OCI-LY3 (cell line): ENCODE measurements around the gene BANP.
A peak's percentile ranks its signal among the peaks of the same experiment; 100 is the strongest.

Source experiments
- H2AFZ ChIP-seq: fragments of 200-600, 300-600 bp; shearing (Covaris generic); 2 replicates; pipeline ENCODE4 v1.6.0; 2014; ENCODE audit warnings: antibody characterized with exemption, low read depth, low read length
- H3K27ac ChIP-seq: fragments of 200-600, 300-600 bp; sonication (generic); 2 replicates; pipeline ENCODE4 v1.5.1; 2014; ENCODE audit warnings: mild to moderate bottlenecking, low read length, moderate library complexity, mixed read lengths
- H3K27me3 ChIP-seq: fragments of 200-600, 300-600 bp; sonication (generic); 2 replicates; pipeline ENCODE4 v1.6.1; 2014; ENCODE audit warnings: low read depth, low read length, mixed read lengths
- H3K36me3 ChIP-seq: fragments of 200-600, 300-600 bp; sonication (generic); replicated peaks from 2 replicates; pipeline ENCODE3; 2014; ENCODE audit warnings: low read depth, low read length, mixed read lengths
- H3K4me1 ChIP-seq: fragments of 300-600, 200-600 bp; sonication (generic); 2 replicates; pipeline ENCODE4 v1.6.1; 2014; ENCODE audit warnings: low read length, mixed read lengths
- H3K4me2 ChIP-seq: fragments of 200-600, 300-600 bp; sonication (generic); 2 replicates; pipeline ENCODE4 v1.6.1; 2014; ENCODE audit warnings: low read length, mixed read lengths
- H3K4me3 ChIP-seq: fragments of 300-600, 200-600 bp; sonication (generic); 2 replicates; pipeline ENCODE4 v1.5.1; 2014; ENCODE audit warnings: antibody characterized with exemption, mild to moderate bottlenecking, low read length, moderate library complexity
- H3K79me2 ChIP-seq: fragments of 300-600, 200-600 bp; shearing (Covaris generic); 2 replicates; pipeline ENCODE4 v1.6.1; 2014; ENCODE audit warnings: mild to moderate bottlenecking, low read length, mixed read lengths
- H3K9ac ChIP-seq: fragments of 300-600, 200-600 bp; shearing (Covaris generic); 2 replicates; pipeline ENCODE4 v1.6.0; 2014; ENCODE audit warnings: mild to moderate bottlenecking, low read length, moderate library complexity
- H3K9me3 ChIP-seq: fragments of 200-600, 300-600 bp; shearing (Covaris generic); 2 replicates; pipeline ENCODE4 v1.6.1; 2014; ENCODE audit warnings: low read length, mixed read lengths; ENCODE audit not compliant: insufficient read depth
- H4K20me1 ChIP-seq: fragments of 200-600, 300-600 bp; sonication (generic); 2 replicates; pipeline ENCODE4 v1.6.1; 2016; ENCODE audit warnings: low read length, mixed read lengths; ENCODE audit not compliant: insufficient read depth
- EZH2phosphoT487 ChIP-seq: fragments of 200-600 bp; shearing (Covaris generic); IDR thresholded peaks from 2 replicates; pipeline ENCODE4 v1.6.1; 2018; ENCODE audit warnings: antibody characterized with exemption, mixed run types, low read depth
- TF ChIP-seq, protein P1 (sequence below): fragments of 200-600, 300-600 bp; sonication (generic); IDR thresholded peaks from 2 replicates; pipeline ENCODE4 v1.5.1; 2014; ENCODE audit warnings: antibody characterized with exemption, low read length, low read depth

BANP gene

DNA sequence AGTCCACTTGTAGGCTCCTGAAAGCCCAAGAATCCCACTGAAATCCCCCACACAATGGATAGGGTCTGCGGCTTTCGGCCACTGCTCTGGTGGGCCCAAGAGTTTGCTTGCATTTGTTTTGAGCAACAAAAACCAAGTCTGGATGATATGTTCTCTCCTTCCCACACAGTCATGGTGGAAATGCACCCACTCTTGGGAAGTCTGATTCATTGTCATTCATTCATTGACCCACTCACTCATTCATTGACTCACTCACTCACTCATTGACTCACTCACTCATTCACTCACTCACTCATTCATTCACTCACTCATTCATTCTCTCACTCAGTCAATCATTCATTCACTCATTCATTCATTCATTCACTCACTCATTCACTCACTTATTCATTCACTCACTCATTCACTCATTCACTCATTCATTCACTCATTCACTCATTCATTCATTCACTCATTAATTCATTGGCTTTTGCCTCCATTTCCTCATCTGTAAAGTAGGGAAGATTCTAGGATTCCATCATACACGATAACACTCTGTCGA is 12.8 kb upstream of the BANP start:
- no peaks in the 10 kb centered on the region for H3K36me3 ChIP-seq
- H4K20me1 ChIP-seq, result no peaks in the 10 kb centered on the region
- no peaks in the 10 kb centered on the region for H3K4me1 ChIP-seq
- H2AFZ ChIP-seq, result no peak overlapping the region
- 0 out of 2 replicates have a peak, but pooled peaks cover 5% of the 10 kb centered on the region for H3K27me3 ChIP-seq
- no peak overlapping the region for H3K4me2 ChIP-seq
- no peak overlapping the region for H3K27ac ChIP-seq
- TF ChIP-seq EZH2phosphoT487, result no peak
- TF ChIP-seq, protein P1, sequence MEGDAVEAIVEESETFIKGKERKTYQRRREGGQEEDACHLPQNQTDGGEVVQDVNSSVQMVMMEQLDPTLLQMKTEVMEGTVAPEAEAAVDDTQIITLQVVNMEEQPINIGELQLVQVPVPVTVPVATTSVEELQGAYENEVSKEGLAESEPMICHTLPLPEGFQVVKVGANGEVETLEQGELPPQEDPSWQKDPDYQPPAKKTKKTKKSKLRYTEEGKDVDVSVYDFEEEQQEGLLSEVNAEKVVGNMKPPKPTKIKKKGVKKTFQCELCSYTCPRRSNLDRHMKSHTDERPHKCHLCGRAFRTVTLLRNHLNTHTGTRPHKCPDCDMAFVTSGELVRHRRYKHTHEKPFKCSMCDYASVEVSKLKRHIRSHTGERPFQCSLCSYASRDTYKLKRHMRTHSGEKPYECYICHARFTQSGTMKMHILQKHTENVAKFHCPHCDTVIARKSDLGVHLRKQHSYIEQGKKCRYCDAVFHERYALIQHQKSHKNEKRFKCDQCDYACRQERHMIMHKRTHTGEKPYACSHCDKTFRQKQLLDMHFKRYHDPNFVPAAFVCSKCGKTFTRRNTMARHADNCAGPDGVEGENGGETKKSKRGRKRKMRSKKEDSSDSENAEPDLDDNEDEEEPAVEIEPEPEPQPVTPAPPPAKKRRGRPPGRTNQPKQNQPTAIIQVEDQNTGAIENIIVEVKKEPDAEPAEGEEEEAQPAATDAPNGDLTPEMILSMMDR, result no peak
- no peaks in the 10 kb centered on the region for H3K79me2 ChIP-seq
- no peak overlapping the region for H3K4me3 ChIP-seq
- no peak overlapping the region for H3K9ac ChIP-seq
- no peaks in the 10 kb centered on the region for H3K9me3 ChIP-seq

DNA sequence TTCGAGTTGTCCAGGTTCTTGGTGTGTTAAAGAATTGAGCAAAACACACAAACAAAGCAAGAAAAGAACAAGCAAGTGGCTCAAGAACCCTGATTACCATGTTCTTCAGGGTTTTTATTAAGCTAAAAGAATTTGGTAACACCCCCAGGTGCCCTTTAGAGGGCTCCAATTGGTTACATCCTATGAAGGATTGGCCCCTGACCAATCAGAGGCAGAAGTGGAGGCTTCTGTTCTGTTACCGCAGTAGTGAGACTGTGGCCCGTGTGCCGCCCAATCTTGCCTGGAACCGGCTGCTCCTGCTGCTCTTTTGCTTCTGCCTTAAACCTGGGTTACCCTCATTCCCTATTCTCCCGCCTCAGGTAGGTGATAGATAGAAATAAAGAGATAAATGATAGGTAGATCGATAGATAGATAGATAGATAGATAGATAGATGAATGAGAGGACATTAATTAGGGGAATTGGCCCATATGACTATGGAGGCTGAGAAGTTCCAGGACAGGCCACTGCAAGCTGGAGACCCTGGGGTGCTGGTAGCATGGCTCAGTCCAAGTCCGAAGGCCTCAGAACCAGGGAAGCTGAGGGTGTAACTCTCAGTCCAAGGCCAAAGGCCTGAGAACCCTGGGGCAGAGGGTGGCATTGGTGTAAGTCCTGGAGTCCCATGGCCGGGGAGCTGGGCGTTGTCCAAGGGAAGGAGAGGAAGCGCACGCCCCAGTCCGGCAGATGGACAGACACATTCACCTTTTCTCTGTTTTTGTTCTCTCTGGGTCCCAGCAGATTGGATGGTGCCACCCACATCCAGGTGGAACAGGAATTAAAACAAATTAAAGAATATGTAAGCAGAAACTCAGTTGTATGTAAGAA is 11.4 kb upstream of the BANP start:
- H3K79me2 ChIP-seq, result no peaks in the 10 kb centered on the region
- no peak for TF ChIP-seq EZH2phosphoT487
- TF ChIP-seq, protein P1, result no peak
- no peak overlapping the region for H3K4me2 ChIP-seq
- 0 out of 2 replicates have a peak, but pooled peaks cover 5% of the 10 kb centered on the region for H3K27me3 ChIP-seq
- no peaks in the 10 kb centered on the region for H3K36me3 ChIP-seq
- H2AFZ ChIP-seq, result no peak overlapping the region
- no peak overlapping the region for H3K4me3 ChIP-seq
- H3K9me3 ChIP-seq, result no peaks in the 10 kb centered on the region
- no peak overlapping the region for H3K9ac ChIP-seq
- no peak overlapping the region for H3K27ac ChIP-seq
- H4K20me1 ChIP-seq, result no peaks in the 10 kb centered on the region
- peaks cover under 1% of the 10 kb centered on the region; the same call in 1 of the 2 replicates for H3K4me1 ChIP-seq

DNA sequence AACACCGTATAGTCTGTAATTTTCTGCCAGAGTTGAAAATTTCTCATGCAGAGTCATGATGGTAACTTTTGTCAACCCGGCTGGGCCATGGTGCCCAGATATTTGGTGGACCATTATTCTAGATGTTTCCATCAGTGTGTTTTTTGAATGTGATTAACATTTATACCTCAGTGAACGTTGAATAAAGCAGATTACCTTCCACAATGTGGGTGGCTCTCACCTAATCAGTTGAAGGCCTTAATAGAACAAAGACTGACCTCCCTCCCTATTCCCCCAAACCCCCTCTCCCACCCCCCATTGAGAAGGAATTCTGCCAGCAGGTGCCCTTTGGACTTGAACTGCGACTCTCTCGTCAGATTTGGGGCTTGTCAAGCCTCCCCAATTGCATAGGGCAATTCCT is 8.6 kb upstream of the BANP start:
- TF ChIP-seq, protein P1, result no peak
- TF ChIP-seq EZH2phosphoT487, result no peak

DNA sequence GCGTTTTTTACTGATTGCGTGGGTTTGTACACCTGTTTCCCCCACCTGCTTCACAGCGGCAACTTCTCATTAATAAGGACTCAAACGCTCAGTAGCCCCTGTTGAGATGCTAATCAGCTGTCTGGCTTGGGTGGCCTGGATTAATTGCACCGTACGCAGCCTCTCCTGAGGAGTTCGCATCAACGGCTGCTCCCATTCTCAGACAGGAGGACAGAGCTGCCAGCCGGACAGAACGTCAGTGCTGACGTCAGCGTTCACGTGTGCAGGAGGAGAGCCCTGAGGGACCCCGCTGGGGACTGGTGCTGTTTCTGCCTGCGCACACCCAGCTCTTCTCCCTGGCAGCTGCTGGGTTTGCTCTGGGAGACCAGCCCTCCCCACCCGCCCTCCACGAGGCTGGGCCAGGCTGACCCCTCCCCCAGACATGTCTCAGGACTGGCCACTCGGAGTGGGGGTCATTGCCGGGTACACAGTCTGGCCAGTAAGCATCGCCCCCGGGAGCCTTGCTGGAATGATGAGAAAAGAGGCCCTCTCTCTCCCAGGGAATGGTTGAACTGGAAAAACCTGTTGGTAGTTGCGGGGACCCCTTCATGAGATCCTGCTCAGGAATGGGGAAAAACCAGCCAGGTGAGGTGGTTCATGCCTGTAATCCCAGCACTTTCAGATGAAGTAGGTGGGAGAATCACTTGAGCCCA is 5.7 kb upstream of the BANP start:
- H3K4me1 ChIP-seq, result peaks cover 8% of the 10 kb centered on the region
- no peaks in the 10 kb centered on the region for H4K20me1 ChIP-seq
- peak overlapping the region; percentile 89 for H2AFZ ChIP-seq
- H3K9ac ChIP-seq, result peak overlapping the region; percentile 56
- H3K4me2 ChIP-seq, result peak overlapping the region; percentile 98
- TF ChIP-seq, protein P1, result no peak
- TF ChIP-seq EZH2phosphoT487, result no peak
- peak overlapping the region; percentile 78 for H3K4me3 ChIP-seq
- H3K27ac ChIP-seq, result no peak overlapping the region
- H3K36me3 ChIP-seq, result no peaks in the 10 kb centered on the region
- no peaks in the 10 kb centered on the region for H3K27me3 ChIP-seq
- no peaks in the 10 kb centered on the region for H3K9me3 ChIP-seq
- H3K79me2 ChIP-seq, result no peaks in the 10 kb centered on the region

More for the DNA sequence above, 8.6 kb upstream of the BANP start:
- Histone ChIP-seq H2AFZ (no peak overlapping the region), H3K9me3 (no peaks in the 10 kb centered on the region), H3K9ac (no peak overlapping the region), H3K36me3 (no peaks in the 10 kb centered on the region), H4K20me1 (no peaks in the 10 kb centered on the region), H3K79me2 (no peaks in the 10 kb centered on the region), H3K4me1 (peaks cover 8% of the 10 kb centered on the region; the same call in 1 of the 2 replicates), H3K4me3 (no peak overlapping the region), H3K4me2 (no peak overlapping the region), H3K27ac (no peak overlapping the region), H3K27me3 (0 out of 2 replicates have a peak, but pooled peaks cover 5% of the 10 kb centered on the region)
